GM12878 (cell line): ENCODE measurements around the gene C2orf69. TPM values are rescaled to one million over a fixed set of nuclear protein-coding genes. Genes with fewer than 3 reads are reported as not detected.

Experiments used
- ATAC-seq: fragments of 200-7000 bp; cut with Tn5 transposase; 3 replicates; pipeline ENCODE4 v1.9.1; 2020; ENCODE audit warnings: mild to moderate bottlenecking, moderate library complexity
- BruUV-seq: library from RNA; stranded (reverse); fragments of 400-500 nt; replicated peaks from 2 replicates; lab custom pipeline; 2021; lab: Mats Ljungman, UMichigan
- CTCF ChIA-PET: fragments of 300-600 bp; sonication (Branson Sonifier 250); formaldehyde crosslinking; extraction: SDS; loops from one replicate; lab custom pipeline; 2021; ENCODE audit warnings: inconsistent platforms; lab: Yijun Ruan, JAX
- POLR2A ChIA-PET: fragments of 350-600 bp; formaldehyde crosslinking; extraction: SDS; loops from one replicate; lab custom pipeline; 2021; ENCODE audit warnings: inconsistent platforms; lab: Charles Lee
- RAD21 ChIA-PET: fragments of 300-600 bp; sonication (Branson Sonifier 250); formaldehyde crosslinking; loops from one replicate; lab custom pipeline; 2023; ENCODE audit warnings: antibody characterized with exemption; ENCODE audit not compliant: unreplicated experiment; lab: Charles Lee
- SMC1A ChIA-PET: fragments of 300-600 bp; sonication (Branson Sonifier 250); formaldehyde crosslinking; loops from one replicate; lab custom pipeline; 2023; ENCODE audit not compliant: unreplicated experiment, uncharacterized antibody; lab: Charles Lee
- DNase-seq: peaks from one replicate; pipeline ENCODE4 v3.0.0-alpha.2; 2011; ENCODE audit warnings: low read depth, low spot score
- FAIRE-seq: peaks from 3 replicates; lab custom pipeline; 2011; peaks lifted over from hg19 to GRCh38; lab: Jason Lieb, UNC
- H2AFZ ChIP-seq: 2 replicates; pipeline ENCODE4 v1.6.0; 2011; ENCODE audit warnings: low read depth, low read length, control low read depth; ENCODE audit not compliant: control insufficient read depth
- H3K27ac ChIP-seq: 2 replicates; pipeline ENCODE4 v1.5.1; 2011; ENCODE audit warnings: control low read depth; ENCODE audit not compliant: control insufficient read depth, insufficient read depth
- H3K27me3 ChIP-seq, 2 experiments: replicated peaks in 1 of 2; 2 replicates each; pipeline versions ENCODE4 v1.6.0 to v1.6.1; 2011; ENCODE audit warnings: low read length in 1 of 2; ENCODE audit not compliant: control insufficient read depth in 2 of 2, insufficient read depth in 2 of 2
- H3K36me3 ChIP-seq, 2 experiments: 2 replicates each; pipeline ENCODE4 v1.5.1; 2011; ENCODE audit warnings: low read length in 1 of 2; ENCODE audit not compliant: control insufficient read depth in 2 of 2, insufficient read depth in 2 of 2
- H3K4me1 ChIP-seq: 2 replicates; pipeline ENCODE4 v1.6.1; 2011; ENCODE audit warnings: mild to moderate bottlenecking, low read length, moderate library complexity, mixed read lengths; ENCODE audit not compliant: control insufficient read depth, insufficient read depth
- H3K4me2 ChIP-seq: 2 replicates; pipeline ENCODE4 v1.6.0; 2011; ENCODE audit warnings: control low read depth; ENCODE audit not compliant: control insufficient read depth, insufficient read depth
- H3K4me3 ChIP-seq: fragments of 200-600 bp; sonication (generic); 2 replicates; pipeline ENCODE4 v1.5.1; 2016
- H3K79me2 ChIP-seq: 2 replicates; pipeline ENCODE4 v1.6.0; 2011; ENCODE audit warnings: low read length; ENCODE audit not compliant: control insufficient read depth, insufficient read depth
- H3K9ac ChIP-seq: 2 replicates; pipeline ENCODE4 v1.8.0; 2011; ENCODE audit warnings: low read length, control low read depth, mixed read lengths; ENCODE audit not compliant: control insufficient read depth, insufficient read depth
- H3K9me3 ChIP-seq: replicated peaks from 3 replicates; pipeline ENCODE4 v1.5.1; 2011; ENCODE audit warnings: mild to moderate bottlenecking, low read length; ENCODE audit not compliant: control insufficient read depth, insufficient read depth
- H4K20me1 ChIP-seq: 2 replicates; pipeline ENCODE4 v1.6.0; 2011; ENCODE audit not compliant: control insufficient read depth, insufficient read depth
- ASH2L ChIP-seq: fragments of 300-600, 200-600 bp; sonication (generic); IDR thresholded peaks from 2 replicates; pipeline ENCODE4 v1.6.1; 2017; ENCODE audit warnings: low read depth, mild to moderate bottlenecking, borderline replicate concordance
- ATF7 ChIP-seq: fragments of 450-650 bp; IDR thresholded peaks from 2 replicates; pipeline ENCODE4 v1.6.1; 2016; ENCODE audit warnings: low read depth, mild to moderate bottlenecking
- CHD1 ChIP-seq: IDR thresholded peaks from 2 replicates; pipeline ENCODE4 v1.6.1; 2012; ENCODE audit warnings: low read depth, low read length, improper control_type of control experiment
- CHD4 ChIP-seq: fragments of 200-600 bp; sonication (generic); IDR thresholded peaks from 2 replicates; pipeline ENCODE4 v1.6.1; 2016; ENCODE audit warnings: mild to moderate bottlenecking
- POLR2A ChIP-seq: IDR thresholded peaks from 2 replicates; pipeline ENCODE4 v1.6.1; 2011; ENCODE audit warnings: low read depth, mild to moderate bottlenecking, low read length
- SIN3A ChIP-seq: IDR thresholded peaks from 2 replicates; pipeline ENCODE4 v1.6.1; 2012; ENCODE audit warnings: low read depth, low read length, improper control_type of control experiment
- SMAD1 ChIP-seq: fragments of 450-650 bp; IDR thresholded peaks from 2 replicates; pipeline ENCODE4 v1.6.1; 2018; ENCODE audit warnings: mild to moderate bottlenecking, low read depth; ENCODE audit not compliant: partially characterized antibody
- SUZ12 ChIP-seq: fragments of 200-600 bp; sonication (generic); IDR thresholded peaks from one replicate; pipeline ENCODE4 v1.6.1; 2018; ENCODE audit warnings: antibody characterized with exemption, mild to moderate bottlenecking; ENCODE audit not compliant: unreplicated experiment
- ZNF217 ChIP-seq: fragments of 450-650 bp; IDR thresholded peaks from 2 replicates; pipeline ENCODE4 v1.6.1; 2017; ENCODE audit warnings: antibody characterized with exemption, mild to moderate bottlenecking
- WGBS: methylation state at CpG from one replicate; pipeline ENCODE4 v1.1.6; 2016; ENCODE audit warnings: low lambda C conversion rate; ENCODE audit not compliant: insufficient replicate concordance, insufficient coverage; ENCODE audit errors: missing lambda C conversion rate; 5-methylcytosine and 5-hydroxymethylcytosine counted together
- in situ Hi-C: fragments of 300-500 bp; cut with MboI; formaldehyde crosslinking; loops from 9 replicates; pipeline ENCODE4 v1.14.3; 2018; ENCODE audit warnings: mixed read lengths
- intact Hi-C: fragments of 100-400 bp; cut with micrococcal nuclease; formaldehyde crosslinking; loops from one replicate; pipeline ENCODE4 v1.14.2; 2022; ENCODE audit not compliant: unreplicated experiment
- polyA plus RNA-seq, 11 experiments: library from polyadenylated mRNA; depleted of rRNA in 4 of 11; unstranded in 6 of 11; stranded (reverse) in 5 of 11; fragments of >200 nt; fragmentation: Nextera tagmentation in 4 of 11; fragmentation: Illumina TruSeq in 1 of 11; extraction: Ambion mirVana in 4 of 11; extraction: Trizol in 1 of 11; gene quantifications; 1 replicate in 1 of 11; 2 replicates in 10 of 11; pipeline versions ENCODE4 v1.2.1 to v1.2.3, GENCODE V29; 2011 to 2016; ENCODE audit warnings: inconsistent platforms in 2 of 11, missing spikeins in 2 of 11, low read depth in 1 of 11
- total RNA-seq, 4 experiments: library from RNA; depleted of rRNA in 3 of 4; stranded (reverse); fragments of >200 nt in 3 of 4; fragmentation: Illumina TruSeq in 1 of 4; extraction: Trizol in 1 of 4; gene quantifications; 2 replicates each; pipeline versions ENCODE4 v1.2.1 to v1.2.3, GENCODE V29; 2013 to 2021
- TF ChIP-seq, protein P1 (sequence below): IDR thresholded peaks from 2 replicates; pipeline ENCODE4 v1.6.1; 2012; ENCODE audit warnings: mild to moderate bottlenecking, low read depth, low read length
- TF ChIP-seq, protein P2 (sequence below): fragments of 450-650 bp; conservative IDR thresholded peaks from 2 replicates; pipeline ENCODE4 v1.6.1; 2017; ENCODE audit warnings: mild to moderate bottlenecking, moderate library complexity
- TF ChIP-seq, protein P3 (sequence below): fragments of 450-650 bp; IDR thresholded peaks from 2 replicates; pipeline ENCODE4 v1.6.1; 2017; ENCODE audit warnings: low read depth, mild to moderate bottlenecking, moderate library complexity
- TF ChIP-seq, protein P4 (sequence below): IDR thresholded peaks from 2 replicates; pipeline ENCODE4 v1.6.1; 2012; ENCODE audit warnings: improper control_type of control experiment, low read depth, low read length; ENCODE audit not compliant: insufficient replicate concordance

The C2orf69 gene
- total and polyA plus RNA-seq, 10 of the 15 experiments (the other 5 are each of a cell fraction or from before 2014, with no cell fraction given), result 6.3 to 20.3 (median 11.1) TPM

GRCh38 chr2:199875400-199875799 is 35.7 kb upstream of the C2orf69 start:
- CTCF ChIA-PET, result no interaction called here
- no peak for FAIRE-seq
- H3K27me3 ChIP-seq, result no peaks in the 10 kb centered on the region
- DNase-seq, result no peak
- no peak overlapping the region for H2AFZ ChIP-seq
- H3K4me2 ChIP-seq, result no peak overlapping the region
- in situ Hi-C loops, result no loop called here
- no peak for ATAC-seq
- H3K9ac ChIP-seq, result no peak overlapping the region
- no peaks in the 10 kb centered on the region for H3K36me3 ChIP-seq
- POLR2A ChIA-PET, result no interaction called here
- no TSS peak for BruUV-seq
- no peak overlapping the region for H3K4me3 ChIP-seq
- H4K20me1 ChIP-seq, result no peaks in the 10 kb centered on the region
- H3K9me3 ChIP-seq, result peaks cover 5% of the 10 kb centered on the region; the same call in 1 of the 3 replicates
- WGBS, result 78% methylated on average over 1 of the region's 1 CpG
- H3K27ac ChIP-seq, result no peak overlapping the region
- no peaks in the 10 kb centered on the region for H3K79me2 ChIP-seq
- RAD21 ChIA-PET, result no interaction called here
- SMC1A ChIA-PET, result no interaction called here
- intact Hi-C loops, result no loop called here
- H3K4me1 ChIP-seq, result no peaks in the 10 kb centered on the region
- no peak for TF ChIP-seq SMAD1
- TF ChIP-seq, protein P1, sequence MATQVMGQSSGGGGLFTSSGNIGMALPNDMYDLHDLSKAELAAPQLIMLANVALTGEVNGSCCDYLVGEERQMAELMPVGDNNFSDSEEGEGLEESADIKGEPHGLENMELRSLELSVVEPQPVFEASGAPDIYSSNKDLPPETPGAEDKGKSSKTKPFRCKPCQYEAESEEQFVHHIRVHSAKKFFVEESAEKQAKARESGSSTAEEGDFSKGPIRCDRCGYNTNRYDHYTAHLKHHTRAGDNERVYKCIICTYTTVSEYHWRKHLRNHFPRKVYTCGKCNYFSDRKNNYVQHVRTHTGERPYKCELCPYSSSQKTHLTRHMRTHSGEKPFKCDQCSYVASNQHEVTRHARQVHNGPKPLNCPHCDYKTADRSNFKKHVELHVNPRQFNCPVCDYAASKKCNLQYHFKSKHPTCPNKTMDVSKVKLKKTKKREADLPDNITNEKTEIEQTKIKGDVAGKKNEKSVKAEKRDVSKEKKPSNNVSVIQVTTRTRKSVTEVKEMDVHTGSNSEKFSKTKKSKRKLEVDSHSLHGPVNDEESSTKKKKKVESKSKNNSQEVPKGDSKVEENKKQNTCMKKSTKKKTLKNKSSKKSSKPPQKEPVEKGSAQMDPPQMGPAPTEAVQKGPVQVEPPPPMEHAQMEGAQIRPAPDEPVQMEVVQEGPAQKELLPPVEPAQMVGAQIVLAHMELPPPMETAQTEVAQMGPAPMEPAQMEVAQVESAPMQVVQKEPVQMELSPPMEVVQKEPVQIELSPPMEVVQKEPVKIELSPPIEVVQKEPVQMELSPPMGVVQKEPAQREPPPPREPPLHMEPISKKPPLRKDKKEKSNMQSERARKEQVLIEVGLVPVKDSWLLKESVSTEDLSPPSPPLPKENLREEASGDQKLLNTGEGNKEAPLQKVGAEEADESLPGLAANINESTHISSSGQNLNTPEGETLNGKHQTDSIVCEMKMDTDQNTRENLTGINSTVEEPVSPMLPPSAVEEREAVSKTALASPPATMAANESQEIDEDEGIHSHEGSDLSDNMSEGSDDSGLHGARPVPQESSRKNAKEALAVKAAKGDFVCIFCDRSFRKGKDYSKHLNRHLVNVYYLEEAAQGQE, result no peak
- TF ChIP-seq POLR2A, result no peak
- TF ChIP-seq SUZ12, result no peak
- TF ChIP-seq ZNF217, result no peak
- no peak for TF ChIP-seq ATF7
- TF ChIP-seq CHD1, result no peak
- TF ChIP-seq, protein P2, sequence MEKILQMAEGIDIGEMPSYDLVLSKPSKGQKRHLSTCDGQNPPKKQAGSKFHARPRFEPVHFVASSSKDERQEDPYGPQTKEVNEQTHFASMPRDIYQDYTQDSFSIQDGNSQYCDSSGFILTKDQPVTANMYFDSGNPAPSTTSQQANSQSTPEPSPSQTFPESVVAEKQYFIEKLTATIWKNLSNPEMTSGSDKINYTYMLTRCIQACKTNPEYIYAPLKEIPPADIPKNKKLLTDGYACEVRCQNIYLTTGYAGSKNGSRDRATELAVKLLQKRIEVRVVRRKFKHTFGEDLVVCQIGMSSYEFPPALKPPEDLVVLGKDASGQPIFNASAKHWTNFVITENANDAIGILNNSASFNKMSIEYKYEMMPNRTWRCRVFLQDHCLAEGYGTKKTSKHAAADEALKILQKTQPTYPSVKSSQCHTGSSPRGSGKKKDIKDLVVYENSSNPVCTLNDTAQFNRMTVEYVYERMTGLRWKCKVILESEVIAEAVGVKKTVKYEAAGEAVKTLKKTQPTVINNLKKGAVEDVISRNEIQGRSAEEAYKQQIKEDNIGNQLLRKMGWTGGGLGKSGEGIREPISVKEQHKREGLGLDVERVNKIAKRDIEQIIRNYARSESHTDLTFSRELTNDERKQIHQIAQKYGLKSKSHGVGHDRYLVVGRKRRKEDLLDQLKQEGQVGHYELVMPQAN, result no peak
- TF ChIP-seq, protein P3, sequence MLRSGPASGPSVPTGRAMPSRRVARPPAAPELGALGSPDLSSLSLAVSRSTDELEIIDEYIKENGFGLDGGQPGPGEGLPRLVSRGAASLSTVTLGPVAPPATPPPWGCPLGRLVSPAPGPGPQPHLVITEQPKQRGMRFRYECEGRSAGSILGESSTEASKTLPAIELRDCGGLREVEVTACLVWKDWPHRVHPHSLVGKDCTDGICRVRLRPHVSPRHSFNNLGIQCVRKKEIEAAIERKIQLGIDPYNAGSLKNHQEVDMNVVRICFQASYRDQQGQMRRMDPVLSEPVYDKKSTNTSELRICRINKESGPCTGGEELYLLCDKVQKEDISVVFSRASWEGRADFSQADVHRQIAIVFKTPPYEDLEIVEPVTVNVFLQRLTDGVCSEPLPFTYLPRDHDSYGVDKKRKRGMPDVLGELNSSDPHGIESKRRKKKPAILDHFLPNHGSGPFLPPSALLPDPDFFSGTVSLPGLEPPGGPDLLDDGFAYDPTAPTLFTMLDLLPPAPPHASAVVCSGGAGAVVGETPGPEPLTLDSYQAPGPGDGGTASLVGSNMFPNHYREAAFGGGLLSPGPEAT, result no peak
- no peak for TF ChIP-seq ASH2L
- TF ChIP-seq, protein P4, sequence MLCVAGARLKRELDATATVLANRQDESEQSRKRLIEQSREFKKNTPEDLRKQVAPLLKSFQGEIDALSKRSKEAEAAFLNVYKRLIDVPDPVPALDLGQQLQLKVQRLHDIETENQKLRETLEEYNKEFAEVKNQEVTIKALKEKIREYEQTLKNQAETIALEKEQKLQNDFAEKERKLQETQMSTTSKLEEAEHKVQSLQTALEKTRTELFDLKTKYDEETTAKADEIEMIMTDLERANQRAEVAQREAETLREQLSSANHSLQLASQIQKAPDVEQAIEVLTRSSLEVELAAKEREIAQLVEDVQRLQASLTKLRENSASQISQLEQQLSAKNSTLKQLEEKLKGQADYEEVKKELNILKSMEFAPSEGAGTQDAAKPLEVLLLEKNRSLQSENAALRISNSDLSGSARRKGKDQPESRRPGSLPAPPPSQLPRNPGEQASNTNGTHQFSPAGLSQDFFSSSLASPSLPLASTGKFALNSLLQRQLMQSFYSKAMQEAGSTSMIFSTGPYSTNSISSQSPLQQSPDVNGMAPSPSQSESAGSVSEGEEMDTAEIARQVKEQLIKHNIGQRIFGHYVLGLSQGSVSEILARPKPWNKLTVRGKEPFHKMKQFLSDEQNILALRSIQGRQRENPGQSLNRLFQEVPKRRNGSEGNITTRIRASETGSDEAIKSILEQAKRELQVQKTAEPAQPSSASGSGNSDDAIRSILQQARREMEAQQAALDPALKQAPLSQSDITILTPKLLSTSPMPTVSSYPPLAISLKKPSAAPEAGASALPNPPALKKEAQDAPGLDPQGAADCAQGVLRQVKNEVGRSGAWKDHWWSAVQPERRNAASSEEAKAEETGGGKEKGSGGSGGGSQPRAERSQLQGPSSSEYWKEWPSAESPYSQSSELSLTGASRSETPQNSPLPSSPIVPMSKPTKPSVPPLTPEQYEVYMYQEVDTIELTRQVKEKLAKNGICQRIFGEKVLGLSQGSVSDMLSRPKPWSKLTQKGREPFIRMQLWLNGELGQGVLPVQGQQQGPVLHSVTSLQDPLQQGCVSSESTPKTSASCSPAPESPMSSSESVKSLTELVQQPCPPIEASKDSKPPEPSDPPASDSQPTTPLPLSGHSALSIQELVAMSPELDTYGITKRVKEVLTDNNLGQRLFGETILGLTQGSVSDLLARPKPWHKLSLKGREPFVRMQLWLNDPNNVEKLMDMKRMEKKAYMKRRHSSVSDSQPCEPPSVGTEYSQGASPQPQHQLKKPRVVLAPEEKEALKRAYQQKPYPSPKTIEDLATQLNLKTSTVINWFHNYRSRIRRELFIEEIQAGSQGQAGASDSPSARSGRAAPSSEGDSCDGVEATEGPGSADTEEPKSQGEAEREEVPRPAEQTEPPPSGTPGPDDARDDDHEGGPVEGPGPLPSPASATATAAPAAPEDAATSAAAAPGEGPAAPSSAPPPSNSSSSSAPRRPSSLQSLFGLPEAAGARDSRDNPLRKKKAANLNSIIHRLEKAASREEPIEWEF, result no peak
- TF ChIP-seq SIN3A, result no peak
- TF ChIP-seq CHD4, result no peak
